ENCODE measurements around the gene PTBP1.

DNA sequence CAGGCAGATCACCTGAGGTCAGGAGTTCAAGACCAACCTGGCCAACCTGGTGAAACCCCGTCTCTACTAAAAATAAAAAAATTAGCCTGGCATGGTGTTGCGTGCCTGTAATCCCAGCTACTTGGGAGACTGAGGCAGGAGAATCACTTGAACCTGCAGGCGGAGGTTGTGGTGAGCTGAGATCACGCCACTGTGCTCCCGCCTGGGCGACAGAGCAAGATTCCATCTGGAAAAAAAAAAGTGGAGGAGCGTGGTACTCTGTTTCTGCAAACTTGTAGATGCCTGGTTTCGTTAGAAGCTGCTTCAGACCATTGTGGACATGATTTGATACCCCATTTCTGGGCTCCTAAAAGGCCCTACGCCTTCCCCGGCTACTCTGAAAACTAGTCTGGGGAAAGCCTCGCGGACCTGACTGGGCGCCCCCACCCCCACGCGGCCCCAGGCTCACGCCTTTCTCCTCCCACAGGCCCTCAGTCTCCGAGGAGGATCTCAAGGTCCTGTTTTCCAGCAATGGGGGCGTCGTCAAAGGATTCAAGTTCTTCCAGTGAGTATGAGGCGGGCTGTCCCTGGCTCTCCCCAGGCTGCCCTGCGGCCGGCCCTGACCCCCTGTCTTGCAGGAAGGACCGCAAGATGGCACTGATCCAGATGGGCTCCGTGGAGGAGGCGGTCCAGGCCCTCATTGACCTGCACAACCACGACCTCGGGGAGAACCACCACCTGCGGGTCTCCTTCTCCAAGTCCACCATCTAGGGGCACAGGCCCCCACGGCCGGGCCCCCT lies 13.0 kb downstream of the PTBP1 start:
- TF ChIP-seq, protein P1, sequence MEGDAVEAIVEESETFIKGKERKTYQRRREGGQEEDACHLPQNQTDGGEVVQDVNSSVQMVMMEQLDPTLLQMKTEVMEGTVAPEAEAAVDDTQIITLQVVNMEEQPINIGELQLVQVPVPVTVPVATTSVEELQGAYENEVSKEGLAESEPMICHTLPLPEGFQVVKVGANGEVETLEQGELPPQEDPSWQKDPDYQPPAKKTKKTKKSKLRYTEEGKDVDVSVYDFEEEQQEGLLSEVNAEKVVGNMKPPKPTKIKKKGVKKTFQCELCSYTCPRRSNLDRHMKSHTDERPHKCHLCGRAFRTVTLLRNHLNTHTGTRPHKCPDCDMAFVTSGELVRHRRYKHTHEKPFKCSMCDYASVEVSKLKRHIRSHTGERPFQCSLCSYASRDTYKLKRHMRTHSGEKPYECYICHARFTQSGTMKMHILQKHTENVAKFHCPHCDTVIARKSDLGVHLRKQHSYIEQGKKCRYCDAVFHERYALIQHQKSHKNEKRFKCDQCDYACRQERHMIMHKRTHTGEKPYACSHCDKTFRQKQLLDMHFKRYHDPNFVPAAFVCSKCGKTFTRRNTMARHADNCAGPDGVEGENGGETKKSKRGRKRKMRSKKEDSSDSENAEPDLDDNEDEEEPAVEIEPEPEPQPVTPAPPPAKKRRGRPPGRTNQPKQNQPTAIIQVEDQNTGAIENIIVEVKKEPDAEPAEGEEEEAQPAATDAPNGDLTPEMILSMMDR (conservative IDR thresholded peaks at IDR 0.05): no peak
- TF ChIP-seq ZFX (IDR thresholded peaks at IDR 0.05): no peak

Measured in C4-2B (cell line).